C4-2B (cell line): Measurements from ENCODE around the gene IGSF11.

Source experiments
- H3K27ac ChIP-seq: fragments of 450-650 bp; 2 replicates; pipeline ENCODE4 v1.5.1; 2017
- CTCF ChIP-seq: fragments of 450-650 bp; conservative IDR thresholded peaks from 2 replicates; pipeline ENCODE4 v1.5.1; 2017; ENCODE audit warnings: mild to moderate bottlenecking
- ZFX ChIP-seq: fragments of 450-650 bp; IDR thresholded peaks from 2 replicates; pipeline ENCODE4 v1.6.1; 2017

Gene IGSF11

GRCh38 chr3:119044593-119044992, 9.9 kb upstream of the IGSF11 start:
- TF ChIP-seq CTCF (no peak), ZFX (no peak)
- no peak overlapping the region for H3K27ac ChIP-seq

DNA sequence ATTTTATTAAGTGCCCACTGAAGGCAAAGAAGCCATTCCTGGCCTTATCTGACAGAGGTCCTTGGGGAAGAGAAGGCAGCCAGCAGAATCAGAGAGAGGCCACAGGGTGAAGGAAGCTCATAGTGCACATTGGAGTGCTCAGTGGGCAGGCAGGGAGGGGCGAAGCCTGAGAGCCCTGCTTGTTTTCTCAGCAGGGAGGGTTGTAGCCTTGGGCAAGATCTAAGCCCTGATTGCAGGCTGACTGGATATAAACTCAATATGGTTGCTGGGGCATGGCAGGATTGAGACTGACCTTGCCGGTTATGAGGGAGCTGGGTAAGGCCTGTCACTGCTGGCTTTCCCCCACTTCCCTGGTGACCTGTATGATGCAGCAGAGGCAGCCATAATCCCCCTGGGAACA, 7.5 kb upstream of the IGSF11 start:
- H3K27ac ChIP-seq = no peak overlapping the region
- no peak for TF ChIP-seq ZFX
- no peak for TF ChIP-seq CTCF

DNA sequence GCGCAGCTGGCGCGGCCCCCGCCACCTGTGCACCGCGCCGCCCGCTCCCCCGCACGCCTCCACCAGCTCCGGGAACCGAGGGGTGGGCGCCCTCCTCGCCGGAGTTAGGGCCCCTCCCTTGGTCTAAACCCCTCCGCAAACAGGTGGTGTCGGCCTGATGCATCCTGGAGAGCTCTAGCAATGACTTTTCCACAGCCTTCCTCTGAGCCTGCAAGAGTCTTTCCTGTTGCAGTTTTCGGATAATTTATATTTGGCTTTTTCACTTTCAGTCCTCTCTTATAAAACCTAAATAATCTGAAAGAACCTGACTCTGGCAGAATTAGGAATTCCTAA, 334 bp upstream of the IGSF11 start:
- TF ChIP-seq CTCF = peak; percentile 80
- TF ChIP-seq ZFX = no peak
- H3K27ac ChIP-seq = no peak overlapping the region

GRCh38 chr3:119033393-119034255, 1.0 kb downstream of the IGSF11 start:
- no peak overlapping the region for H3K27ac ChIP-seq
- no peak for TF ChIP-seq CTCF
- no peak for TF ChIP-seq ZFX

DNA sequence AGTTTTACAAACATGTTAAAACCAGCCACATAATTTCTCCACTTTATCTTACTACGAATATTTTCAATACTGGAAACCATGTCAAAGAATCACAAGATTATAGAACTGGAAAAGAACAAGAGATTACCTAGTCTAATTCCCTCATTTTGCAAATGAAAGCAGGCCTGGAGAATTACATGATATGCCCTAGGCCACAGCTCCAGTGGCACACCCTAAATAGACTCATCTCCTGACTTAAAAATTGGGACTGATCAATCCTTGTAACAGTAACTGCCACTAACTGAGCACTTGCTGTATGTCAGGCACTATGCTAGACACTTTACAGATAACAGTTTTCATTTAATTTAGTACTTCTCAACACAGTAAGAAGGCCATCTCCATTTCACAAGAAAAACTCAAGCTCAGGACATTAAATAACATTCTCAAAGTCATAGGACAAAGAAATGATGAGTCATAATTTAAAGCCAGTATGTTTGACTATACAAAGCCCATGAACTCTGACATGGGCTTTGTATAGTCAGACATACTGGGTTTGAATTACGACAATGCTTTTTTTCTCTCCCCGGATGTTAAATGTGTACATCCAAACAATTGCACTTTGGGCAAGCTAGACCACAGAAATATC, 9.4 kb downstream of the IGSF11 start:
- TF ChIP-seq CTCF = no peak
- TF ChIP-seq ZFX = no peak
- H3K27ac ChIP-seq = no peak overlapping the region

GRCh38 chr3:119019767-119020518, 14.7 kb downstream of the IGSF11 start:
- no peak overlapping the region for H3K27ac ChIP-seq
- TF ChIP-seq CTCF (no peak), ZFX (no peak)
